GM12891 (cell line): Measurements from ENCODE around the gene MEOX1.

ENCODE experiments used
- PAX5 ChIP-seq: IDR thresholded peaks from 2 replicates; pipeline ENCODE4 v1.6.1; 2011; ENCODE audit warnings: low read length, moderate library complexity, mild to moderate bottlenecking; ENCODE audit not compliant: insufficient read depth, severe bottlenecking
- POLR2A ChIP-seq: IDR thresholded peaks from 2 replicates; pipeline ENCODE4 v1.6.1; 2011; ENCODE audit warnings: low read depth, low read length, control low read depth
- TAF1 ChIP-seq: IDR thresholded peaks from 2 replicates; pipeline ENCODE4 v1.6.1; 2011; ENCODE audit warnings: low read depth, low read length, control low read depth

DNA sequence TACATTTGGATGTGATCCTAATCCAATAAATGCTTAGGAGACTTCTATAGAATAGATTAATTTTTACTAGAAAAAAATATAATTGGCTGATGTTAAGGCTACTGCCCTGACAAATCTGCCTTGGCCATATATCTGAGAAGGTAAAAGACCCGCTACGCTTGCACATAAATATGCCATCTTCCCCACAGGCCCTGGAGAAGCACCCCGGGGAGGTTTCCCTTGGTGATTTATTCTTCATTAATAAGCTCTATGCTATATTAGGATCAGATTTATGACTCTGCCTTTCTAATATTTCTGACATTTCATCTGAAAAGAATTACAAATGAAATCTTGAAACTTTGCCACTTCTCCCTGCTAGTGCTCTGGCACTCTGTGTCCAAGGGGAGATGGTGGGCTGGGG lies 27.4 kb upstream of the MEOX1 start:
- TF ChIP-seq TAF1 (no peak), POLR2A (no peak), PAX5 (no peak)
